HG03103 (cell line): ENCODE data around the gene SNTB2.

Experiments
- ATAC-seq: cut with Tn5 transposase; IDR thresholded peaks from one replicate; pipeline ENCODE4 v1.9.1; 2021; ENCODE audit warnings: low read depth; ENCODE audit not compliant: unreplicated experiment

Gene SNTB2

GRCh38 chr16:69330286-69331109 is 143.5 kb downstream of the SNTB2 start, which contains the start of gene PDF:
Gene PDF, minus strand, starts transcription at chr16:69330588. Its CDS starts 18 bp downstream, at chr16:69330570.
- peak; percentile 87 for ATAC-seq

- no peak for ATAC-seq
Measured at GRCh38 chr16:69334696-69335095, 147.7 kb downstream of the SNTB2 start.

- ATAC-seq: no peak
Measured at GRCh38 chr16:69338557-69339288, 151.8 kb downstream of the SNTB2 start.

GRCh38 chr16:69339289-69340094 is 152.5 kb downstream of the SNTB2 start, which contains the start of the genes COG8 and NIP7:
Gene COG8, minus strand, starts transcription at chr16:69339564. Its CDS starts 12 bp downstream, at chr16:69339552.
Gene NIP7, plus strand, starts transcription at chr16:69339772. Its CDS starts 58 bp downstream, at chr16:69339830.
- ATAC-seq: peak; percentile 84

- peak; percentile 6 for ATAC-seq
Measured at GRCh38 chr16:69340095-69340644, 153.2 kb downstream of the SNTB2 start.

GRCh38 chr16:69344171-69344570 is 157.2 kb downstream of the SNTB2 start:
- no peak for ATAC-seq

GRCh38 chr16:69345923-69346322 is 159.0 kb downstream of the SNTB2 start:
- no peak for ATAC-seq

GRCh38 chr16:69346683-69347082 is 159.7 kb downstream of the SNTB2 start:
- ATAC-seq: no peak

- ATAC-seq: no peak
Measured at GRCh38 chr16:69348222-69348621, 161.3 kb downstream of the SNTB2 start.

GRCh38 chr16:69349536-69349935 is 162.6 kb downstream of the SNTB2 start:
- ATAC-seq: no peak

- no peak for ATAC-seq
Measured at GRCh38 chr16:69350536-69351133, 163.7 kb downstream of the SNTB2 start.

- no peak for ATAC-seq
Measured at GRCh38 chr16:69351309-69352027, 164.5 kb downstream of the SNTB2 start, which contains the start of gene TMED6. Gene TMED6, minus strand, starts transcription at chr16:69351786. Its CDS starts 33 bp downstream, at chr16:69351753.
